ENCODE results near the gene GPR61. TPM values are rescaled to one million over a fixed set of nuclear protein-coding genes. Genes with fewer than 3 reads are reported as not detected.

GPR61 gene
- total RNA-seq, 6 experiments from 2014 or later = 0.12 TPM; not detected in 5

- Mint-ChIP-seq H3K36me3 (ENCODE audit: low read depth) (no peaks in the 10 kb centered on the region), H3K4me1 (ENCODE audit: low read depth) (peaks cover 61% of the 10 kb centered on the region), H3K27ac (no peak overlapping the region), H3K4me3 (no peak overlapping the region), H3K27me3 (ENCODE audit: insufficient read depth) (peaks cover 6% of the 10 kb centered on the region), H3K9me3 (no peaks in the 10 kb centered on the region)
- TF ChIP-seq, protein P1, sequence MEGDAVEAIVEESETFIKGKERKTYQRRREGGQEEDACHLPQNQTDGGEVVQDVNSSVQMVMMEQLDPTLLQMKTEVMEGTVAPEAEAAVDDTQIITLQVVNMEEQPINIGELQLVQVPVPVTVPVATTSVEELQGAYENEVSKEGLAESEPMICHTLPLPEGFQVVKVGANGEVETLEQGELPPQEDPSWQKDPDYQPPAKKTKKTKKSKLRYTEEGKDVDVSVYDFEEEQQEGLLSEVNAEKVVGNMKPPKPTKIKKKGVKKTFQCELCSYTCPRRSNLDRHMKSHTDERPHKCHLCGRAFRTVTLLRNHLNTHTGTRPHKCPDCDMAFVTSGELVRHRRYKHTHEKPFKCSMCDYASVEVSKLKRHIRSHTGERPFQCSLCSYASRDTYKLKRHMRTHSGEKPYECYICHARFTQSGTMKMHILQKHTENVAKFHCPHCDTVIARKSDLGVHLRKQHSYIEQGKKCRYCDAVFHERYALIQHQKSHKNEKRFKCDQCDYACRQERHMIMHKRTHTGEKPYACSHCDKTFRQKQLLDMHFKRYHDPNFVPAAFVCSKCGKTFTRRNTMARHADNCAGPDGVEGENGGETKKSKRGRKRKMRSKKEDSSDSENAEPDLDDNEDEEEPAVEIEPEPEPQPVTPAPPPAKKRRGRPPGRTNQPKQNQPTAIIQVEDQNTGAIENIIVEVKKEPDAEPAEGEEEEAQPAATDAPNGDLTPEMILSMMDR (IDR thresholded peaks at IDR 0.05) = no peak
- DNase-seq = no peak
These were observed 35.7 kb upstream of the GPR61 start for GRCh38 chr1:109503935-109504334.

- no peak for DNase-seq
- Mint-ChIP-seq H3K9me3 (no peaks in the 10 kb centered on the region), H3K27me3 (ENCODE audit: insufficient read depth) (peaks cover 6% of the 10 kb centered on the region), H3K4me3 (no peak overlapping the region), H3K27ac (no peak overlapping the region), H3K36me3 (ENCODE audit: low read depth) (no peaks in the 10 kb centered on the region), H3K4me1 (ENCODE audit: low read depth) (peaks cover 52% of the 10 kb centered on the region)
- TF ChIP-seq, protein P1 (IDR thresholded peaks at IDR 0.05) = no peak
These were observed 34.7 kb upstream of the GPR61 start for GRCh38 chr1:109504974-109505373.

- H3K4me3 Mint-ChIP-seq = peak overlapping the region; percentile 85
- TF ChIP-seq, protein P1 (IDR thresholded peaks at IDR 0.05) = no peak
- no peaks in the 10 kb centered on the region for H3K9me3 Mint-ChIP-seq
- no peak for DNase-seq
- H3K36me3 Mint-ChIP-seq (ENCODE audit: low read depth) = no peaks in the 10 kb centered on the region
- peaks cover 4% of the 10 kb centered on the region for H3K27me3 Mint-ChIP-seq (ENCODE audit: insufficient read depth)
- peaks cover 28% of the 10 kb centered on the region; the same call in 1 of the 2 replicates for H3K4me1 Mint-ChIP-seq (ENCODE audit: low read depth)
- H3K27ac Mint-ChIP-seq = 0 out of 2 replicates have a peak overlapping the region, but pooled peaks have one; percentile 51
These were observed 31.4 kb upstream of the GPR61 start for GRCh38 chr1:109508001-109508872.

- H3K9me3 Mint-ChIP-seq = no peaks in the 10 kb centered on the region
- no peak for DNase-seq
- peak overlapping the region; percentile 85 for H3K4me3 Mint-ChIP-seq
- 0 out of 2 replicates have a peak overlapping the region, but pooled peaks have one; percentile 51 for H3K27ac Mint-ChIP-seq
- no peaks in the 10 kb centered on the region for H3K36me3 Mint-ChIP-seq (ENCODE audit: low read depth)
- TF ChIP-seq, protein P1 (IDR thresholded peaks at IDR 0.05) = no peak
- peaks cover 28% of the 10 kb centered on the region; the same call in 1 of the 2 replicates for H3K4me1 Mint-ChIP-seq (ENCODE audit: low read depth)
- peaks cover 4% of the 10 kb centered on the region for H3K27me3 Mint-ChIP-seq (ENCODE audit: insufficient read depth)
These were observed 30.8 kb upstream of the GPR61 start for GRCh38 chr1:109508873-109509175.

DNA sequence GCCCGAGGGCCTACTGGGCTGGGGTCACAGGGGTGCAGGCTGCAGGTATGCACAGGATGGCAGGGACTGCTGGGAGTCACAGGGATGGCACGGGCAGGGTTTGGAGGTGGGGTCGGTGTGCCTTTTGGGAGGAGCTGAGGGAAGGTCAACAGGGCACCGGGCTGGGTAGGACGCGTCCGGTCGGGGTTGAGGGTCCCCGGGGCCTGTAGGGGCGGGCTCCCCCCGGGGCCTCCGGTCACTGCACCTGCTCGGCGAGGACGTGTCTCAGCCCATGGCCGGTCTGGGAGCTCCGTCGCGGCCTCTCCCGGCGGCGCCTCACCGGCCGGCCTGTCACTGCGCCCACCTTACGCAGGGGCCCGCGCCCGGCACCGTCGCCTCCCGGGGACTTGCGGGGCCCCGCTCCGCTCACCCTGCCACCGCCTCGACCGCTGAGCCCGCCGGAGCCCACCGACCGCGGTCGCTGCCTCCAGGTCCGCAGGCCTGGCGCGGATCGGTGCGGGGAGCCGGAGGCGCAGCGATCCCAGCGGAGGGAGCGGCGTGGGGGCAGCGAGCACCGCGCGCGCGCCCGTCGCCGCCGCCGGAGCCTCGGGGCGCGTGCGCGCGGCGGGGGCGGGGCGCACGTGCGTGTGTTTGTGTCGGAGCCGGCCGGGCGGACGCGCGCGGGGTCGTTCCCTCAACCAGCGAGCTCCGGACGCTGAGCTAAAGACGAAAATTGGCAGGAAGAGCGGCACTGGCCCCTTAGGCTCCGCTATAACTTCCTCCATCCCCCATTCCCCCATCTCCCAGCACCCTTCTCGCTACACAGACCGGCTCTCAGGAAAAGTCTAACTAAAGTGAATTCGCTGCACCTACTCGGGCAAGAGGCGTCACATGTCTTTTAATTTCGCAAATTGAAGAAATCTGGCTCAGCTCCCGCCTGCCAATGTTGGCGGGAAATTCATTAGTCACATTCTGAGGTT, 30.2 kb upstream of the GPR61 start, which contains the start of gene AMIGO1:
AMIGO1 (minus strand) TSS at position 552 of the 959 bp plus-strand sequence. CDS start 815 bp downstream, outside the sequence.
- TF ChIP-seq, protein P1 (IDR thresholded peaks at IDR 0.05) = no peak
- peaks cover 4% of the 10 kb centered on the region for H3K27me3 Mint-ChIP-seq (ENCODE audit: insufficient read depth)
- peak within 1 kb of the TSS; percentile 91 for H3K4me3 Mint-ChIP-seq
- H3K9me3 Mint-ChIP-seq = no peaks in the 10 kb centered on the region
- 0 out of 2 replicates have a peak within 1 kb of the TSS, but pooled peaks have one; percentile 51 for H3K27ac Mint-ChIP-seq
- DNase-seq = no peak
- peaks cover 28% of the 10 kb centered on the region; the same call in 1 of the 2 replicates for H3K4me1 Mint-ChIP-seq (ENCODE audit: low read depth)
- H3K36me3 Mint-ChIP-seq (ENCODE audit: low read depth) = no peaks in the 10 kb centered on the region
